ENCODE data around the gene HP1BP3. TPM values are rescaled to one million over a fixed set of nuclear protein-coding genes. Genes with fewer than 3 reads are reported as not detected.
"Not testable (repeated sequence)": the region's sequence is repeated elsewhere in the genome, so short reads cannot be mapped to it uniquely, and the experiment has no call there.

The HP1BP3 gene
- total RNA-seq, 1 donor from 2014 or later: 102 TPM

DNA sequence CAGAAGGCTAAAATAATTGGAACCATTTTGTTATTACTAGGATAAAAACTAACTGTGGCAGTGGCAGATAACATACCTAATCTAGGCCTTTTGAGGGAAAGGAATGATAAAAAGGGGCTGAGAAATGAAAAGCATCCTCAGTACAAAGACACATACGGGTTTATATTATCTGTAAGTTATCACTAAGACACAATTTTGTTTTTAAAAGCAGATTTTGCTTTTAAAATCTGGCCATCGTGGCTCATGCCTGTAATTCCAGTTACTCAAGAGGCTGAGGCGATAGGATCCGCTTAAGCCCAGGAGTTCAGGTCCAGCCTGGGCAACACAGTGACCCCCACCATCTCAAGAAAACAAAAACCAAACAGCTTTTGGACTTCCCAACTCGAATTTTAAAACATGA, 24.8 kb upstream of the HP1BP3 start:
- TF ChIP-seq, protein P1, sequence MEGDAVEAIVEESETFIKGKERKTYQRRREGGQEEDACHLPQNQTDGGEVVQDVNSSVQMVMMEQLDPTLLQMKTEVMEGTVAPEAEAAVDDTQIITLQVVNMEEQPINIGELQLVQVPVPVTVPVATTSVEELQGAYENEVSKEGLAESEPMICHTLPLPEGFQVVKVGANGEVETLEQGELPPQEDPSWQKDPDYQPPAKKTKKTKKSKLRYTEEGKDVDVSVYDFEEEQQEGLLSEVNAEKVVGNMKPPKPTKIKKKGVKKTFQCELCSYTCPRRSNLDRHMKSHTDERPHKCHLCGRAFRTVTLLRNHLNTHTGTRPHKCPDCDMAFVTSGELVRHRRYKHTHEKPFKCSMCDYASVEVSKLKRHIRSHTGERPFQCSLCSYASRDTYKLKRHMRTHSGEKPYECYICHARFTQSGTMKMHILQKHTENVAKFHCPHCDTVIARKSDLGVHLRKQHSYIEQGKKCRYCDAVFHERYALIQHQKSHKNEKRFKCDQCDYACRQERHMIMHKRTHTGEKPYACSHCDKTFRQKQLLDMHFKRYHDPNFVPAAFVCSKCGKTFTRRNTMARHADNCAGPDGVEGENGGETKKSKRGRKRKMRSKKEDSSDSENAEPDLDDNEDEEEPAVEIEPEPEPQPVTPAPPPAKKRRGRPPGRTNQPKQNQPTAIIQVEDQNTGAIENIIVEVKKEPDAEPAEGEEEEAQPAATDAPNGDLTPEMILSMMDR (IDR thresholded peaks at IDR 0.05; ENCODE audit: insufficient read depth, low read length, severe bottlenecking): no peak
- H3K36me3 ChIP-seq (ENCODE audit: control insufficient read depth, insufficient read depth, low read length): peaks cover 2% of the 10 kb centered on the region
- FAIRE-seq: no peak

DNA sequence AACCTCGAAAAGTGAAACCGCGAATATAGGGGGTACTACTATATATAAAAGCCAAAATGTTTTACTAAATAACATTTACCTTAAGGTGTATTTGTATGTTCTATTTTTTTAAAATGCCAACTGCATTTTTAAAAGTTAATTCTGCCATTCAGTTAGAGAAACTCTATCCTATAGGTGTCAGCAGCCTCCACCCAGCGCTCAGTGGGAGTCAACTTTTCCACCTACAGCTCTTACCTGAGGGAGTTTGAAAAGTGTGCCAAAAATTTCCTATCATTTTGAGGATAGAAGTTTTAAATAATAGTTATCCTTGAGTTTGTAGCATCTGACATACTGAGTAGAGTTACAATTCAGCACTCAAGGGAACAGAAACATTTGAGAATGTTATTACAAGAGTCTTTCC, 6.1 kb upstream of the HP1BP3 start:
- Histone ChIP-seq H3K4me3 (ENCODE audit: low read depth, low read length) (no peak overlapping the region), H3K36me3 (ENCODE audit: control insufficient read depth, insufficient read depth, low read length) (no peaks in the 10 kb centered on the region), H3K27me3 (ENCODE audit: control insufficient read depth, insufficient read depth, low read length) (no peaks in the 10 kb centered on the region)
- no peak for DNase-seq (ENCODE audit: low read depth)
- TF ChIP-seq, protein P1 (IDR thresholded peaks at IDR 0.05; ENCODE audit: insufficient read depth, low read length, severe bottlenecking): no peak
- FAIRE-seq: no peak

More for the DNA sequence above, 24.8 kb upstream of the HP1BP3 start:
- no peak for DNase-seq (ENCODE audit: low read depth)
- Histone ChIP-seq H3K4me3 (ENCODE audit: low read depth, low read length) (no peak overlapping the region), H3K27me3 (ENCODE audit: control insufficient read depth, insufficient read depth, low read length) (no peaks in the 10 kb centered on the region)

DNA sequence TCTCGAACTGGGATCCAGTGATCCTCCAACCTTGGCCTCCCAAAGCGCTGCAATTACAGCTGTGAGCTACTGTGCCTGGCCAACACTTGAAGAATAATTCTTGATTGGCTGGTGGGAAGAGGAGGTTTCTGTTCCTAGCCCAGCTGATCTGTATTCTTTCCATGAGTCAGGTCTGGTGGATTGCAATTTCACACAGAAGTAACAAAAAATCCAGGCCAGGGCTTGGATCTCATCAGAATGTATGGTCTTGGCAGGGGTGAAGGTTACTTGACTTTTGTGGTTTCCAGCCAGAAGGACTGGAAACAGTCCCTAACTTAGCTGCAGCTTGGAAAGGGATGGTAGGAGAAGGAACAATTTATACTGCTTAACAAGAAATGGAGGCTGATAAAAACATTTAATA, 5.1 kb upstream of the HP1BP3 start:
- no peak overlapping the region for H3K4me3 ChIP-seq (ENCODE audit: low read depth, low read length)
- H3K36me3 ChIP-seq (ENCODE audit: control insufficient read depth, insufficient read depth, low read length): no peaks in the 10 kb centered on the region
- DNase-seq (ENCODE audit: low read depth) (no peak), FAIRE-seq (no peak)
- TF ChIP-seq, protein P1 (IDR thresholded peaks at IDR 0.05; ENCODE audit: insufficient read depth, low read length, severe bottlenecking): no peak
- no peaks in the 10 kb centered on the region for H3K27me3 ChIP-seq (ENCODE audit: control insufficient read depth, insufficient read depth, low read length)

DNA sequence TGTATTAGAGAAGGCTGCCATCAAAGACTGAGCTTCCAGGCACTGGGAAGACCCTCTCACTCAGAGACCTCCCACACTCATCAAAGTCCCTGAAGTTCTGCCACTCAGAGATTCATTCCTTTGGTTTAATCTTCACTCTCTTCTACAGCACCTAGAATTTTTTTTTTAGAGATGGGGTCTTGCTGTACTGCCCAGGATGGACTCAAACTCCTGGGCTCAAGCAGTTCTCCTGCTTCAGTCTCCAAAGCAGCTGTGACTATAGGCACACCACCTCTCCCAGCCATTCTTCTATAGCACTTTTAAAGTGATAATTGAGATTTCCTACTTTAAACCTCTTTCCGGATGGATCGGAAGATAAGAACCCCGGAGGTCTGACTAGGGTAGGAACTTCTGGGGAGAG, 3.7 kb upstream of the HP1BP3 start:
- H3K27me3 ChIP-seq (ENCODE audit: control insufficient read depth, insufficient read depth, low read length): no peaks in the 10 kb centered on the region
- H3K36me3 ChIP-seq (ENCODE audit: control insufficient read depth, insufficient read depth, low read length): no peaks in the 10 kb centered on the region
- no peak overlapping the region for H3K4me3 ChIP-seq (ENCODE audit: low read depth, low read length)
- no peak for FAIRE-seq
- TF ChIP-seq, protein P1 (IDR thresholded peaks at IDR 0.05; ENCODE audit: insufficient read depth, low read length, severe bottlenecking): no peak
- no peak for DNase-seq (ENCODE audit: low read depth)

DNA sequence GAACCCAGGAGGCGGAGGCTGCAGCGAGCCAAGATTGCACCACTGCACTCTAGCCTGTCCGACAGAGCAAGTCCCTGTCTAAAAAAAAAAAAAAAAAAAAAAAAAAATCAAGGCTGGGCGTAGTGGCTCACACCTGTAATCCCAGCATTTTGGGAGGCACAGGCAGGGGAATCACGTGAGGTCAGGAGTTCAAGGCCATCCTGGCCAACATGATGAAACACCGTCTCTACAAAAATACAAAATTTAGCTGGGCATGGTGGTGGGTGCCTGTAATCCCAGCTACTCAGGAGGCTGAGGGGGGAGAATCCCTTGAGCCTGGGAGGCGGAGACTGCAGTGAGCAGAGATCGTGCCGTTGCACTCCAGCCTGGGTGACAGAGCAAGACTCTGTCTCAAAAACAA, 2.5 kb upstream of the HP1BP3 start:
- DNase-seq (ENCODE audit: low read depth); H3K36me3 ChIP-seq (ENCODE audit: control insufficient read depth, insufficient read depth, low read length); H3K27me3 ChIP-seq (ENCODE audit: control insufficient read depth, insufficient read depth, low read length); H3K4me3 ChIP-seq (ENCODE audit: low read depth, low read length); FAIRE-seq: not testable (repeated sequence)

DNA sequence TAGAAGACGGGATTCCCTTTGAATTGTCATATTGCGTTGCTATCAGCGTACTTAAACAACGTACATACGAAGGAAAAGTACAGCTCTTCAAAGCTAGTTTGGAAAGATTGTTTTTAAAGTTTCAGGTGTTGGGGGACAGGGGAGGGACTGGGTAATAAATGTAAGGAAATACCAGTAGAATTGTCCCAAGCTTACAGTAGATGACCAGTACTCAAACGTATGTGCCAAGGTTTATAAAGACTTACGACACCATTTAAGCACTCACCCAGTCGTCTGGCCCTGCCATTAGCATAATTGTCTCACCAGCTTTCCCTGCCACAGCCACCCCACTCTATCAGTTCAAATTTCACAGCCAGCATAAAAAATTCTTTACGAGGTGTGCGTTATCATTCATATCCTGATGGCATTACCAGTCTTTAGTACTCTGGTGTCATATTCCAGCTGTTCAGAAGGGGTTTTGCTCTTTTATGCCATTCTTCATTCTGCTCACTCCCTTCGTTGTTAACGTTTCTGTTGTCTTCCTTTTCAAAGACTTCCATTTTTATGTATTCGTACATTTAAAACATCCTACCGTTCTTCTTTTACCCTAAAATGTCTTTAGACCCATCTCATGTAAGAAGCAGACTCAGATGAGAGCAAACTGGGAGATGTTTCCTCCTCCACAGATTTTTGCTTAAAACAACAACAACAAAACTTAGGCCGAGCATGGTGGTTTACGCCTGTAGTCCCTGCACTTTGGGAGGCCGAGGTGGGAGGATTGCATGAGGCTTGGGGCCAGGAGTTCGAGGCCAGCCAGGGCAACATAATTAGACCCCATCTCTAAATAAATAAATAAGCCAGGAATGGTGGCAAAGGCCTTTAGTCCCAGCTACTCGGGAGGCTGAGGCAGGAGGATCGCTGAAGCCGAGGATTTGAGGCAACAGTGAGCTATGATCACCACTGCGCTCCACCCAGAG, 1.0 kb upstream of the HP1BP3 start:
- TF ChIP-seq, protein P1 (IDR thresholded peaks at IDR 0.05; ENCODE audit: insufficient read depth, low read length, severe bottlenecking): no peak
- DNase-seq (ENCODE audit: low read depth) (peak; percentile 69), FAIRE-seq (no peak)
- Histone ChIP-seq H3K27me3 (ENCODE audit: control insufficient read depth, insufficient read depth, low read length) (no peaks in the 10 kb centered on the region), H3K36me3 (ENCODE audit: control insufficient read depth, insufficient read depth, low read length) (no peaks in the 10 kb centered on the region), H3K4me3 (ENCODE audit: low read depth, low read length) (peak overlapping the region; percentile 93)
